IPS DF 6.9 (cell line): ENCODE data around the gene PDE4D.
A peak's percentile ranks its signal among the peaks of the same experiment; 100 is the strongest.

Source experiments
- DNase-seq: peaks from one replicate; pipeline ENCODE4 v3.0.0-alpha.2; 2013; ENCODE audit warnings: low read depth, low spot score
- H3K27ac ChIP-seq: one replicate; pipeline ENCODE4 v1.5.1; 2013; ENCODE audit warnings: low read length, control low read depth
- H3K27me3 ChIP-seq: 2 replicates; pipeline ENCODE4 v1.6.1; 2013; ENCODE audit warnings: mild to moderate bottlenecking, low read length; ENCODE audit not compliant: control insufficient read depth, insufficient read depth
- H3K36me3 ChIP-seq: 2 replicates; pipeline ENCODE4 v1.6.1; 2013; ENCODE audit warnings: low read length; ENCODE audit not compliant: control insufficient read depth, insufficient read depth
- H3K4me1 ChIP-seq: 2 replicates; pipeline ENCODE4 v1.6.1; 2013; ENCODE audit warnings: low read length; ENCODE audit not compliant: control insufficient read depth, insufficient read depth
- H3K4me3 ChIP-seq: 2 replicates; pipeline ENCODE4 v1.5.1; 2013; ENCODE audit warnings: mild to moderate bottlenecking, low read length
- H3K9me3 ChIP-seq: 2 replicates; pipeline ENCODE4 v1.6.1; 2013; ENCODE audit warnings: low read length, inconsistent platforms; ENCODE audit not compliant: control insufficient read depth, insufficient read depth
- WGBS: extraction: QIAGEN DNeasy Blood & Tissue Kit; methylation state at CpG from one replicate; pipeline ENCODE4 v1.1.7; 2013; ENCODE audit warnings: mixed read lengths, missing lambda C conversion rate; ENCODE audit not compliant: insufficient read length, insufficient coverage; 5-methylcytosine and 5-hydroxymethylcytosine counted together

Gene PDE4D

GRCh38 chr5:59829922-59830321 lies 63.6 kb downstream of the PDE4D start:
- Histone ChIP-seq H3K36me3 (no peaks in the 10 kb centered on the region), H3K4me3 (no peak overlapping the region), H3K27me3 (no peaks in the 10 kb centered on the region), H3K27ac (no peak overlapping the region), H3K4me1 (no peaks in the 10 kb centered on the region; the same call in 1 of the 2 replicates), H3K9me3 (no peaks in the 10 kb centered on the region)
- no CpG with 5 or more reads among the region's 2 CpGs for WGBS
- no peak for DNase-seq

DNA sequence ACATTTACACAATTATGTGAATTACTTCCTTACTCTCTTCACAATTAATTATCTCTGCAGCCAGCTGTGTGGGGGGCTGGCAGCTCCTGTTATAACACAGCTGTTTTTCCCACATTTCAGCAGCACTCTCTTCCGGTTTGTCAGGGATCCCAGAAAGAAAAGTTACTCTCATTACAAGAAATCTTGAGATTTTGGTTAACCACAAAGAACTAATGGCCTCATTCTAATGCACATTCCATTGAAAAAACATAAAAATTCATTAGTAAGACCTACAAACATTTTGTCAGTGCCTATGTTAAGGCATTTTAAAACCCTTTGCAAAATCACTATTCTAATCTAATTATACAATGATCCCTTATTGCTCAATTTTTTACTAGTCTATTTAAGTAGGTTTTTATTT lies 64.1 kb downstream of the PDE4D start:
- H3K4me1 ChIP-seq = no peaks in the 10 kb centered on the region; the same call in 1 of the 2 replicates
- DNase-seq = no peak
- H3K27me3 ChIP-seq = no peaks in the 10 kb centered on the region
- no CpG with 5 or more reads among the region's 1 CpG for WGBS
- H3K36me3 ChIP-seq = no peaks in the 10 kb centered on the region
- H3K9me3 ChIP-seq = no peaks in the 10 kb centered on the region
- no peak overlapping the region for H3K27ac ChIP-seq
- no peak overlapping the region for H3K4me3 ChIP-seq

GRCh38 chr5:59828623-59829022 lies 64.9 kb downstream of the PDE4D start:
- Histone ChIP-seq H3K36me3 (no peaks in the 10 kb centered on the region), H3K4me3 (no peak overlapping the region), H3K4me1 (no peaks in the 10 kb centered on the region; the same call in 1 of the 2 replicates), H3K9me3 (no peaks in the 10 kb centered on the region), H3K27me3 (no peaks in the 10 kb centered on the region), H3K27ac (no peak overlapping the region)
- no peak for DNase-seq
- WGBS = no CpG with 5 or more reads among the region's 3 CpGs

DNA sequence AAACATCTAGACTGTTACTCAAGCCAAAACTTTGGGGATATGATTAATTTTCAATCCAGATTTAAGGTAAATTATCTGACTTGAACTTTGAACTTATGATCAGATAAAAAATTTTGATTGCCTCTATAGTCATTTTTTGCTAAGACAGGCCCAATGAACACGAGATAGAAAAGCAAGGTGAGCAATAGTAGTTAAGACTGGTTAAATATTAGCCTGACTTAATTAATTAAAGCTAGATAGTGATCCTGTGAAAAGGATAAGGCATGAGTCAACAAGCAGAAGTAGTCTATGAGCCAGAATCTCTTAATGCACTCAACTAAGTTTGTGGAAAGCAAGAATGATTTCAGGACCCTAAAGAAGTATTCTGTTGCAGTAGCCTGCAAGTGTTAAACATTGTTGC lies 66.5 kb downstream of the PDE4D start:
- Histone ChIP-seq H3K36me3 (no peaks in the 10 kb centered on the region), H3K9me3 (no peaks in the 10 kb centered on the region), H3K27me3 (no peaks in the 10 kb centered on the region), H3K4me1 (no peaks in the 10 kb centered on the region; the same call in 1 of the 2 replicates), H3K4me3 (no peak overlapping the region), H3K27ac (no peak overlapping the region)
- no peak for DNase-seq
- WGBS = no CpG with 5 or more reads among the region's 1 CpG

- H3K4me1 ChIP-seq = no peaks in the 10 kb centered on the region
These were observed 70.1 kb downstream of the PDE4D start for GRCh38 chr5:59823420-59823819.

DNA sequence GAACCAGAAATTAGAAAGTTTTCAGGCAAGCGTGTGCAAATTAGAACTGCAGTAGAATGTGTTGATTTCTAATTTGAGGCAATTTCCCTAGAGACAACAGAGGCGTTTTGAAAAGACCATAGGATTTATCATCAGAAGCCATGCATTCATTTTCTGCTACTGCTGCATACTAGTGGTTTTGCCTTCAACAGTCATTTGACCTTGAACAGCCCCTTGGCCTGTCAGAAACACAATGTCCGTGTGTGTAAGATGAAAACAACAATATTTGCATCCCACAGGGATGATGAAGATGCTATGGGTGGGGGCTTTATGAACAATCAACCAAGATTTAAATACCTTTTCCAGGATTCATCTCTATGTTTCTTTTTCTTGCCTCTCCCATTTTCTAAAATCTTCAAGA lies 73.7 kb downstream of the PDE4D start:
- no peak for DNase-seq
- no peak overlapping the region for H3K4me3 ChIP-seq
- H3K9me3 ChIP-seq = no peaks in the 10 kb centered on the region
- no peaks in the 10 kb centered on the region for H3K36me3 ChIP-seq
- no peaks in the 10 kb centered on the region for H3K4me1 ChIP-seq
- WGBS = no CpG with 5 or more reads among the region's 3 CpGs
- H3K27me3 ChIP-seq = no peaks in the 10 kb centered on the region
- no peak overlapping the region for H3K27ac ChIP-seq

More at GRCh38 chr5:59823420-59823819, 70.1 kb downstream of the PDE4D start:
- no CpG with 5 or more reads among the region's 2 CpGs for WGBS
- Histone ChIP-seq H3K4me3 (no peak overlapping the region), H3K27ac (no peak overlapping the region), H3K9me3 (no peaks in the 10 kb centered on the region), H3K27me3 (no peaks in the 10 kb centered on the region), H3K36me3 (no peaks in the 10 kb centered on the region)
- DNase-seq = no peak

- no CpG with 5 or more reads among the region's 6 CpGs for WGBS
These were observed 76.0 kb downstream of the PDE4D start for GRCh38 chr5:59817536-59817935.

GRCh38 chr5:59816654-59817300 lies 76.7 kb downstream of the PDE4D start:
- DNase-seq = no peak
- no peak overlapping the region for H3K4me3 ChIP-seq
- no peak overlapping the region for H3K27ac ChIP-seq
- H3K9me3 ChIP-seq = no peaks in the 10 kb centered on the region
- no CpG with 5 or more reads among the region's 6 CpGs for WGBS
- H3K4me1 ChIP-seq = no peaks in the 10 kb centered on the region
- no peaks in the 10 kb centered on the region for H3K27me3 ChIP-seq
- H3K36me3 ChIP-seq = no peaks in the 10 kb centered on the region

More at GRCh38 chr5:59817536-59817935, 76.0 kb downstream of the PDE4D start:
- Histone ChIP-seq H3K27ac (no peak overlapping the region), H3K4me1 (no peaks in the 10 kb centered on the region), H3K9me3 (no peaks in the 10 kb centered on the region), H3K4me3 (no peak overlapping the region), H3K27me3 (no peaks in the 10 kb centered on the region), H3K36me3 (no peaks in the 10 kb centered on the region)
- DNase-seq = no peak

GRCh38 chr5:59814537-59814872 lies 79.0 kb downstream of the PDE4D start:
- no peak for DNase-seq
- Histone ChIP-seq H3K27ac (no peak overlapping the region), H3K36me3 (no peaks in the 10 kb centered on the region), H3K27me3 (no peaks in the 10 kb centered on the region), H3K9me3 (no peaks in the 10 kb centered on the region), H3K4me1 (no peaks in the 10 kb centered on the region), H3K4me3 (no peak overlapping the region)
- WGBS = no CpG with 5 or more reads among the region's 2 CpGs

- Histone ChIP-seq H3K9me3 (no peaks in the 10 kb centered on the region), H3K27ac (no peak overlapping the region), H3K4me1 (no peaks in the 10 kb centered on the region), H3K27me3 (no peaks in the 10 kb centered on the region), H3K4me3 (no peak overlapping the region), H3K36me3 (no peaks in the 10 kb centered on the region)
- DNase-seq = peak; percentile 39
- WGBS = no CpG with 5 or more reads among the region's 8 CpGs
These were observed 79.6 kb downstream of the PDE4D start for GRCh38 chr5:59813761-59814536.
